HepG2 (cell line): Measurements from ENCODE around the gene CUL9. TPM values are rescaled to one million over a fixed set of nuclear protein-coding genes. Genes with fewer than 3 reads are reported as not detected.

Source experiments
- CBX2 ChIP-seq, 2 experiments: fragments of 200-600 bp in 1 of 2; sonication (generic); formaldehyde crosslinking in 1 of 2; IDR thresholded peaks; 2 replicates each; pipeline versions ENCODE4 v1.7.0 to v1.8.1; 2018 to 2022; ENCODE audit warnings: low read depth in 2 of 2, low read length in 1 of 2, mild to moderate bottlenecking in 1 of 2, missing genetic modification reagents in 1 of 2
- GABPB1 ChIP-seq: IDR thresholded peaks from 2 replicates; pipeline ENCODE4 v1.6.1; 2016; ENCODE audit warnings: mild to moderate bottlenecking, missing genetic modification reagents, moderate library complexity, missing compliant biosample characterization
- MEIS1 ChIP-seq: sonication (generic); formaldehyde crosslinking; IDR thresholded peaks from 2 replicates; pipeline ENCODE4 v1.9.0; 2021; ENCODE audit warnings: mild to moderate bottlenecking, missing genetic modification reagents, moderate library complexity, borderline replicate concordance
- RFXAP ChIP-seq: sonication (generic); formaldehyde crosslinking; IDR thresholded peaks from 2 replicates; pipeline ENCODE4 v1.4.0; 2020; ENCODE audit warnings: missing genetic modification reagents, borderline replicate concordance
- RNF219 ChIP-seq: sonication (generic); formaldehyde crosslinking; IDR thresholded peaks from 2 replicates; pipeline ENCODE4 v1.5.0; 2020; ENCODE audit warnings: mild to moderate bottlenecking, missing genetic modification reagents
- STAT6 ChIP-seq: sonication (generic); formaldehyde crosslinking; IDR thresholded peaks from 2 replicates; pipeline ENCODE4 v1.4.0; 2020; ENCODE audit warnings: missing genetic modification reagents, mild to moderate bottlenecking, borderline replicate concordance
- TBL1XR1 ChIP-seq: fragments of 150-350 bp; IDR thresholded peaks from 2 replicates; pipeline ENCODE4 v1.6.1; 2014; ENCODE audit warnings: borderline replicate concordance, low read length; ENCODE audit not compliant: partially characterized antibody
- THYN1 ChIP-seq: sonication (generic); formaldehyde crosslinking; IDR thresholded peaks from 2 replicates; pipeline ENCODE4 v1.8.1; 2023; ENCODE audit warnings: low read depth, mild to moderate bottlenecking, moderate library complexity, missing genetic modification reagents, borderline replicate concordance
- U2AF1 ChIP-seq: fragments of 200-400 bp; formaldehyde crosslinking; optimal IDR thresholded peaks from 2 replicates; pipeline ENCODE3; 2017; ENCODE audit warnings: mild to moderate bottlenecking, low read depth, low read length
- XRCC5 ChIP-seq: fragments of 200-400 bp; formaldehyde crosslinking; optimal IDR thresholded peaks from 2 replicates; pipeline ENCODE3; 2017; ENCODE audit warnings: mild to moderate bottlenecking, low read length
- ZFP37 ChIP-seq: sonication (generic); formaldehyde crosslinking; IDR thresholded peaks from 2 replicates; pipeline ENCODE4 v1.4.0; 2020; ENCODE audit warnings: missing genetic modification reagents, borderline replicate concordance
- ZNF160 ChIP-seq: sonication (generic); formaldehyde crosslinking; IDR thresholded peaks from 2 replicates; pipeline ENCODE4 v1.8.0; 2022; ENCODE audit warnings: mild to moderate bottlenecking, inconsistent platforms, missing genetic modification reagents
- ZNF598 ChIP-seq: sonication (generic); formaldehyde crosslinking; IDR thresholded peaks from 2 replicates; pipeline ENCODE4 v1.5.1; 2020; ENCODE audit warnings: mild to moderate bottlenecking, missing genetic modification reagents, borderline replicate concordance
- ZNF652 ChIP-seq: IDR thresholded peaks from 2 replicates; pipeline ENCODE4 v1.6.1; 2016; ENCODE audit warnings: low read depth, borderline replicate concordance
- polyA plus RNA-seq, 8 experiments: library from polyadenylated mRNA; depleted of rRNA in 3 of 8; stranded (reverse) in 7 of 8; unstranded in 1 of 8; fragments of >200 nt; fragmentation: Illumina TruSeq in 4 of 8; extraction: Trizol in 4 of 8; gene quantifications; 2 replicates each; pipeline versions ENCODE4 v1.2.1 to v1.2.3, GENCODE V29; 2011 to 2016; ENCODE audit warnings: low read depth in 4 of 8, missing spikeins in 1 of 8, mixed read lengths in 1 of 8; ENCODE audit not compliant: insufficient read depth in 1 of 8
- total RNA-seq, 5 experiments: library from RNA; depleted of rRNA; stranded (reverse); fragments of >200 nt; fragmentation: Illumina TruSeq; extraction: Trizol; gene quantifications; 2 replicates each; pipeline ENCODE4 v1.2.3, GENCODE V29; 2016; ENCODE audit warnings: low read depth in 1 of 5

The CUL9 gene
- total and polyA plus RNA-seq, 2 of the 13 experiments (the other 11 are each of a cell fraction or from before 2014, with no cell fraction given) = 11.4 to 13.7 TPM

- TF ChIP-seq GABPB1 (CRISPR knock-in tag) = peak; percentile 53
- no peak for TF ChIP-seq TBL1XR1
- peak; percentile 62 for TF ChIP-seq U2AF1
- TF ChIP-seq THYN1 = peak; percentile 61; the same call in 1 of the 2 replicates
- TF ChIP-seq RFXAP (CRISPR knock-in tag) = no peak
- TF ChIP-seq ZFP37 (CRISPR knock-in tag) = no peak
- TF ChIP-seq ZNF598 (CRISPR knock-in tag) = peak; percentile 33; the same call in 1 of the 2 replicates
- TF ChIP-seq XRCC5 = peak; percentile 90
- no peak for TF ChIP-seq ZNF160 (CRISPR knock-in tag)
- TF ChIP-seq STAT6 (CRISPR knock-in tag) = no peak
- TF ChIP-seq CBX2 (IDR thresholded peaks at IDR 0.05; ENCODE audit: low read depth, low read length) = no peak
- TF ChIP-seq CBX2 (CRISPR knock-in tag; IDR thresholded peaks at IDR 0.05; ENCODE audit: low read depth) = 0 out of 2 replicates have a peak, but pooled peaks have one; percentile 55
- TF ChIP-seq MEIS1 (CRISPR knock-in tag) = peak; percentile 86; the same call in 1 of the 2 replicates
- TF ChIP-seq RNF219 (CRISPR knock-in tag) = no peak
- no peak; the same call in 1 of the 2 replicates for TF ChIP-seq ZNF652 (CRISPR knock-in tag)
These were observed 81.5 kb downstream of the CUL9 start (continued) for GRCh38 chr6:43263314-43264178.
